ENCODE results near the gene CRIP1. TPM values are rescaled to one million over a fixed set of nuclear protein-coding genes. Genes with fewer than 3 reads are reported as not detected.

The CRIP1 gene
- total and polyA plus RNA-seq, 2 experiments from 2014 or later, result 1.8 to 14.7 TPM

- no peak overlapping the region for H3K27ac ChIP-seq
- no peak overlapping the region for H2AFZ ChIP-seq
- no peaks in the 10 kb centered on the region for H3K79me2 ChIP-seq
- H3K9me2 ChIP-seq (replicated peaks; ENCODE audit: insufficient read depth), result no peaks in the 10 kb centered on the region
- 64% methylated on average over 5 of the region's 5 CpGs for WGBS (ENCODE audit: low lambda C conversion rate, missing lambda C conversion rate)
- H4K20me1 ChIP-seq (ENCODE audit: insufficient read depth, poor library complexity, severe bottlenecking), result no peaks in the 10 kb centered on the region
- no peak overlapping the region for H3K4me3 ChIP-seq
- TF ChIP-seq CTCF (IDR thresholded peaks at IDR 0.05; ENCODE audit: poor library complexity) (no peak), EZH2phosphoT487 (IDR thresholded peaks at IDR 0.05; ENCODE audit: low read depth, severe bottlenecking, unreplicated experiment) (no peak), EZH2 (IDR thresholded peaks at IDR 0.05; ENCODE audit: borderline replicate concordance) (no peak)
- H3K4me1 ChIP-seq (ENCODE audit: insufficient read depth), result no peaks in the 10 kb centered on the region
- no peaks in the 10 kb centered on the region for H3K9me3 ChIP-seq (ENCODE audit: low read depth)
- H3K27me3 ChIP-seq, result no peaks in the 10 kb centered on the region
- no peaks in the 10 kb centered on the region for H3K36me3 ChIP-seq (replicated peaks; ENCODE audit: insufficient read depth, low read depth)
- DNase-seq (ENCODE audit: low spot score), result no peak
- H3K4me2 ChIP-seq, result no peak overlapping the region
Observed at GRCh38 chr14:105517096-105517495, 30.4 kb downstream of the CRIP1 start.

GRCh38 chr14:105519946-105520698, 33.4 kb downstream of the CRIP1 start:
- Histone ChIP-seq H3K4me2 (no peak overlapping the region), H3K79me2 (no peaks in the 10 kb centered on the region), H3K9me3 (ENCODE audit: low read depth) (no peaks in the 10 kb centered on the region), H3K27ac (no peak overlapping the region), H4K20me1 (ENCODE audit: insufficient read depth, poor library complexity, severe bottlenecking) (no peaks in the 10 kb centered on the region), H3K4me1 (ENCODE audit: insufficient read depth) (no peaks in the 10 kb centered on the region), H3K36me3 (replicated peaks; ENCODE audit: insufficient read depth, low read depth) (no peaks in the 10 kb centered on the region), H3K4me3 (no peak overlapping the region), H3K9me2 (replicated peaks; ENCODE audit: insufficient read depth) (no peaks in the 10 kb centered on the region), H2AFZ (no peak overlapping the region), H3K27me3 (no peaks in the 10 kb centered on the region)
- TF ChIP-seq EZH2 (IDR thresholded peaks at IDR 0.05; ENCODE audit: borderline replicate concordance) (no peak), EZH2phosphoT487 (IDR thresholded peaks at IDR 0.05; ENCODE audit: low read depth, severe bottlenecking, unreplicated experiment) (no peak), CTCF (IDR thresholded peaks at IDR 0.05; ENCODE audit: poor library complexity) (no peak)
- no peak for DNase-seq (ENCODE audit: low spot score)
- WGBS (ENCODE audit: low lambda C conversion rate, missing lambda C conversion rate), result 78% methylated on average over 14 of the region's 14 CpGs

GRCh38 chr14:105525326-105525725, 38.6 kb downstream of the CRIP1 start:
- Histone ChIP-seq H3K9me3 (ENCODE audit: low read depth) (no peaks in the 10 kb centered on the region), H3K4me3 (no peak overlapping the region), H4K20me1 (ENCODE audit: insufficient read depth, poor library complexity, severe bottlenecking) (no peaks in the 10 kb centered on the region), H3K27me3 (no peaks in the 10 kb centered on the region), H3K27ac (no peak overlapping the region), H3K4me1 (ENCODE audit: insufficient read depth) (no peaks in the 10 kb centered on the region), H2AFZ (no peak overlapping the region), H3K36me3 (replicated peaks; ENCODE audit: insufficient read depth, low read depth) (no peaks in the 10 kb centered on the region), H3K79me2 (no peaks in the 10 kb centered on the region), H3K4me2 (no peak overlapping the region), H3K9me2 (replicated peaks; ENCODE audit: insufficient read depth) (no peaks in the 10 kb centered on the region)
- TF ChIP-seq CTCF (IDR thresholded peaks at IDR 0.05; ENCODE audit: poor library complexity) (no peak), EZH2 (IDR thresholded peaks at IDR 0.05; ENCODE audit: borderline replicate concordance) (no peak), EZH2phosphoT487 (IDR thresholded peaks at IDR 0.05; ENCODE audit: low read depth, severe bottlenecking, unreplicated experiment) (no peak)
- DNase-seq (ENCODE audit: low spot score), result no peak
- 92% methylated on average over 9 of the region's 9 CpGs for WGBS (ENCODE audit: low lambda C conversion rate, missing lambda C conversion rate)
